K562 (cell line): ENCODE measurements around the gene PSMB11. TPM values are rescaled to one million over a fixed set of nuclear protein-coding genes. Genes with fewer than 3 reads are reported as not detected.

ENCODE experiments used
- E2F6 ChIP-seq, 2 experiments: IDR thresholded peaks; 2 replicates each; pipeline ENCODE4 v1.6.1; 2011; ENCODE audit warnings: borderline replicate concordance in 1 of 2, control low read depth in 1 of 2, low read depth in 1 of 2, low read length in 1 of 2, mild to moderate bottlenecking in 1 of 2, mixed read lengths in 1 of 2, moderate library complexity in 1 of 2; ENCODE audit not compliant: insufficient read depth in 1 of 2, insufficient read length in 1 of 2, poor library complexity in 1 of 2, severe bottlenecking in 1 of 2; ENCODE audit errors: extremely low read depth in 1 of 2
- JUND ChIP-seq, 2 experiments: IDR thresholded peaks; 2 replicates in 1 of 2; 3 replicates in 1 of 2; pipeline ENCODE4 v1.6.1; 2011; ENCODE audit warnings: borderline replicate concordance in 2 of 2, low read depth in 2 of 2, low read length in 2 of 2, improper control_type of control experiment in 1 of 2, missing biosample characterization in 1 of 2, missing genetic modification characterization in 1 of 2, missing genetic modification reagents in 1 of 2
- L3MBTL2 ChIP-seq: fragments of 450-650 bp; IDR thresholded peaks from 2 replicates; pipeline ENCODE4 v1.6.1; 2016; ENCODE audit warnings: mild to moderate bottlenecking, moderate library complexity
- NCOA4 ChIP-seq: fragments of 450-650 bp; IDR thresholded peaks from 2 replicates; pipeline ENCODE4 v1.6.1; 2018; ENCODE audit warnings: mild to moderate bottlenecking; ENCODE audit not compliant: partially characterized antibody
- PBX2 ChIP-seq, 2 experiments: IDR thresholded peaks in 1 of 2; conservative IDR thresholded peaks in 1 of 2; 2 replicates each; pipeline ENCODE4 v1.6.1; 2016; ENCODE audit warnings: low read depth in 2 of 2, mild to moderate bottlenecking in 1 of 2, missing compliant biosample characterization in 1 of 2, missing genetic modification characterization in 1 of 2, moderate library complexity in 1 of 2
- RB1 ChIP-seq: fragments of 450-650 bp; IDR thresholded peaks from 2 replicates; pipeline ENCODE4 v1.6.1; 2017; ENCODE audit warnings: low read depth, mild to moderate bottlenecking
- SIN3B ChIP-seq: fragments of 450-650 bp; IDR thresholded peaks from 2 replicates; pipeline ENCODE4 v1.6.1; 2017; ENCODE audit warnings: low read depth, mild to moderate bottlenecking, moderate library complexity
- TAF1 ChIP-seq: IDR thresholded peaks from 2 replicates; pipeline ENCODE4 v1.6.1; 2011; ENCODE audit warnings: mild to moderate bottlenecking, low read length, moderate library complexity; ENCODE audit not compliant: insufficient read depth, control insufficient read depth, severe bottlenecking; ENCODE audit errors: extremely low read depth
- THAP12 ChIP-seq: fragments of 250-450 bp; sonication (Bioruptor Pico); IDR thresholded peaks from 2 replicates; pipeline ENCODE4 v1.9.0; 2021; ENCODE audit warnings: mild to moderate bottlenecking, inconsistent platforms
- TOE1 ChIP-seq, 2 experiments: fragments of 450-650 bp in 1 of 2; sonication (generic) in 1 of 2; formaldehyde crosslinking in 1 of 2; IDR thresholded peaks; 2 replicates each; pipeline versions ENCODE4 v1.7.1 to v1.8.0; 2016 to 2022; ENCODE audit warnings: borderline replicate concordance in 2 of 2, mild to moderate bottlenecking in 2 of 2, antibody characterized with exemption in 1 of 2, inconsistent platforms in 1 of 2, low read depth in 1 of 2, missing genetic modification reagents in 1 of 2, moderate library complexity in 1 of 2
- YY1 ChIP-seq, 3 experiments: IDR thresholded peaks; 2 replicates each; pipeline ENCODE4 v1.6.1; 2011; ENCODE audit warnings: low read length in 2 of 3, mild to moderate bottlenecking in 2 of 3, moderate library complexity in 2 of 3, borderline replicate concordance in 1 of 3, control low read depth in 1 of 3, low read depth in 1 of 3; ENCODE audit not compliant: insufficient read depth in 3 of 3, insufficient replicate concordance in 2 of 3, control insufficient read depth in 1 of 3, insufficient read length in 1 of 3; ENCODE audit errors: extremely low read depth in 1 of 3
- ZFP30 ChIP-seq: fragments of 250-450 bp; sonication (Bioruptor Pico); IDR thresholded peaks from 2 replicates; pipeline ENCODE4 v1.8.0; 2022; ENCODE audit warnings: moderate library complexity, mild to moderate bottlenecking, inconsistent platforms, borderline replicate concordance
- ZNF217 ChIP-seq: sonication (generic); formaldehyde crosslinking; IDR thresholded peaks from 2 replicates; pipeline ENCODE4 v1.8.0; 2022; ENCODE audit warnings: mild to moderate bottlenecking, missing genetic modification reagents
- ZNF263 ChIP-seq: sonication (generic); formaldehyde crosslinking; IDR thresholded peaks from 2 replicates; pipeline ENCODE4 v1.8.0; 2022; ENCODE audit warnings: mild to moderate bottlenecking, missing genetic modification reagents, borderline replicate concordance
- ZNF740 ChIP-seq, 3 experiments: fragments of 200-800 bp in 1 of 3; sonication (Bioruptor generic) in 1 of 3; sonication (generic) in 1 of 3; formaldehyde crosslinking in 1 of 3; IDR thresholded peaks; 2 replicates each; pipeline versions ENCODE4 v1.6.1 to v1.8.0; 2016 to 2022; ENCODE audit warnings: mild to moderate bottlenecking in 2 of 3, missing compliant biosample characterization in 2 of 3, missing genetic modification characterization in 2 of 3, missing genetic modification reagents in 1 of 3
- polyA plus RNA-seq, 8 experiments: library from polyadenylated mRNA; depleted of rRNA in 4 of 8; stranded (reverse) in 5 of 8; unstranded in 3 of 8; fragments of >200 nt; fragmentation: Nextera tagmentation in 2 of 8; fragmentation: Illumina TruSeq in 1 of 8; extraction: Ambion mirVana in 2 of 8; extraction: Trizol in 1 of 8; gene quantifications; 2 replicates each; pipeline versions ENCODE4 v1.2.1 to v1.2.3, GENCODE V29; 2011 to 2014; ENCODE audit warnings: inconsistent platforms in 1 of 8, missing spikeins in 1 of 8
- total RNA-seq, 7 experiments: library from RNA; depleted of rRNA in 6 of 7; stranded (reverse); fragments of >200 nt in 6 of 7; fragmentation: Illumina TruSeq in 2 of 7; extraction: Trizol in 2 of 7; gene quantifications; 2 replicates each; pipeline versions ENCODE4 v1.2.1 to v1.2.3, GENCODE V29; 2011 to 2021; ENCODE audit warnings: low replicate concordance in 1 of 7

PSMB11 gene
- total and polyA plus RNA-seq, 9 of the 15 experiments (the other 6 are each of a cell fraction or from before 2014, with no cell fraction given): not detected

GRCh38 chr14:23068789-23069412 is 26.9 kb downstream of the PSMB11 start (continued):
- TF ChIP-seq PBX2 (CRISPR knock-in tag; IDR thresholded peaks at IDR 0.05; ENCODE audit: low read depth) (no peak), PBX2 (tag; conservative IDR thresholded peaks at IDR 0.05; ENCODE audit: low read depth) (no peak), ZFP30 (CRISPR knock-in tag) (no peak), ZNF740 (CRISPR knock-in tag; IDR thresholded peaks at IDR 0.05) (no peak), ZNF740 (tag; IDR thresholded peaks at IDR 0.05) (no peak), ZNF217 (CRISPR knock-in tag) (no peak), THAP12 (no peak), TOE1 (IDR thresholded peaks at IDR 0.05; ENCODE audit: borderline replicate concordance) (no peak), TOE1 (CRISPR knock-in tag; IDR thresholded peaks at IDR 0.05; ENCODE audit: borderline replicate concordance, low read depth) (no peak), L3MBTL2 (peak; percentile 68), E2F6 (IDR thresholded peaks at IDR 0.05; ENCODE audit: borderline replicate concordance in 1 of 2, extremely low read depth in 1 of 2, insufficient read depth in 1 of 2, insufficient read length in 1 of 2, low read depth in 1 of 2, low read length in 1 of 2, poor library complexity in 1 of 2, severe bottlenecking in 1 of 2) (peak; percentile 33 to 61), JUND (IDR thresholded peaks at IDR 0.05; ENCODE audit: borderline replicate concordance, low read depth, low read length) (peak; percentile 33; the same call in 1 of the 2 replicates), JUND (tag; IDR thresholded peaks at IDR 0.05; ENCODE audit: borderline replicate concordance, low read depth, low read length) (no peak; the same call in 2 of the 3 replicates), RB1 (peak; percentile 92), ZNF263 (CRISPR knock-in tag) (no peak), TAF1 (no peak), SIN3B (no peak), YY1 (IDR thresholded peaks at IDR 0.05; ENCODE audit: borderline replicate concordance in 1 of 3, control insufficient read depth in 1 of 3, extremely low read depth in 1 of 3, insufficient read depth in 3 of 3, insufficient read length in 1 of 3, insufficient replicate concordance in 2 of 3, low read depth in 1 of 3, low read length in 2 of 3) (peak in 1 of 3 experiments; percentile 70), NCOA4 (no peak)
